Activated naive CD8-positive, alpha-beta T cell treated with anti-CD3 and anti-CD28 coated beads, Interleukin-2, amount 50 U/mL, for 16 hours (primary cell): Measurements from ENCODE around the gene UBAC2.

Experiments used
- DNase-seq: peaks from one replicate; pipeline ENCODE4 v3.0.0-alpha.2; 2020; ENCODE audit warnings: low read depth, low spot score

The UBAC2 gene

GRCh38 chr13:99294958-99295357 lies 94.3 kb downstream of the UBAC2 start:
- no peak for DNase-seq

- no peak for DNase-seq
Measured at GRCh38 chr13:99295488-99296252, 95.0 kb downstream of the UBAC2 start.

- DNase-seq = no peak
Measured at GRCh38 chr13:99296398-99296797, 95.7 kb downstream of the UBAC2 start.

GRCh38 chr13:99297331-99297730 lies 96.7 kb downstream of the UBAC2 start:
- DNase-seq = no peak

- DNase-seq = no peak
Measured at GRCh38 chr13:99298056-99298455, 97.4 kb downstream of the UBAC2 start.

- no peak for DNase-seq
Measured at GRCh38 chr13:99299256-99299919, 98.7 kb downstream of the UBAC2 start.

- no peak for DNase-seq
Measured at GRCh38 chr13:99299920-99300341, 99.3 kb downstream of the UBAC2 start.

- DNase-seq = no peak
Measured at GRCh38 chr13:99301056-99301838, 100.6 kb downstream of the UBAC2 start.

GRCh38 chr13:99301913-99302636 lies 101.4 kb downstream of the UBAC2 start:
- DNase-seq = no peak

- no peak for DNase-seq
Measured at GRCh38 chr13:99302637-99303505, 102.2 kb downstream of the UBAC2 start.

GRCh38 chr13:99303863-99304521 lies 103.3 kb downstream of the UBAC2 start:
- DNase-seq = no peak

GRCh38 chr13:99304541-99304940 lies 103.9 kb downstream of the UBAC2 start:
- no peak for DNase-seq

- DNase-seq = no peak
Measured at GRCh38 chr13:99305158-99305557, 104.5 kb downstream of the UBAC2 start.

- no peak for DNase-seq
Measured at GRCh38 chr13:99305566-99305965, 104.9 kb downstream of the UBAC2 start.

GRCh38 chr13:99307247-99307646 lies 106.6 kb downstream of the UBAC2 start, which contains the start of gene GPR183:
Gene GPR183, minus strand, starts transcription at chr13:99307399. Its CDS starts 11,254 bp downstream, at chr13:99296145.
- no peak for DNase-seq

- DNase-seq = peak; percentile 29
Measured at GRCh38 chr13:99307648-99308339, 107.1 kb downstream of the UBAC2 start.

- DNase-seq = no peak
Measured at GRCh38 chr13:99308471-99309087, 107.9 kb downstream of the UBAC2 start.

- no peak for DNase-seq
Measured at GRCh38 chr13:99310382-99311031, 109.9 kb downstream of the UBAC2 start.
